Activated naive CD8-positive, alpha-beta T cell (primary cell): ENCODE measurements around the gene FMO5.

Experiments used
- H3K27ac Mint-ChIP-seq: one replicate; pipeline ENCODE4 v1.8.0; 2021; ENCODE audit warnings: mixed read lengths
- H3K27me3 Mint-ChIP-seq: one replicate; pipeline ENCODE4 v1.8.0; 2021; ENCODE audit warnings: mixed read lengths
- H3K36me3 Mint-ChIP-seq: one replicate; pipeline ENCODE4 v1.8.0; 2021; ENCODE audit warnings: mixed read lengths
- H3K4me1 Mint-ChIP-seq: one replicate; pipeline ENCODE4 v1.8.0; 2021; ENCODE audit warnings: low read depth, mixed read lengths
- H3K4me3 Mint-ChIP-seq: one replicate; pipeline ENCODE4 v1.8.0; 2021; ENCODE audit warnings: mild to moderate bottlenecking, mixed read lengths
- H3K9me3 Mint-ChIP-seq: one replicate; pipeline ENCODE4 v1.8.0; 2021; ENCODE audit warnings: low read depth, mixed read lengths

FMO5 gene

GRCh38 chr1:147225193-147225730 lies at the start of gene FMO5:
Gene FMO5 (minus strand): TSS chr1:147225339. CDS start chr1:147225029, 310 bp downstream.
- Mint-ChIP-seq H3K4me3 (peak within 1 kb of the TSS; percentile 96), H3K27ac (peak within 1 kb of the TSS; percentile 77), H3K36me3 (no peaks in the 10 kb centered on the region)

GRCh38 chr1:147273409-147274336 lies 48.5 kb upstream of the FMO5 start:
- no peak overlapping the region for H3K4me3 Mint-ChIP-seq
- H3K4me1 Mint-ChIP-seq: peaks cover 1% of the 10 kb centered on the region
- no peak overlapping the region for H3K27ac Mint-ChIP-seq
- no peaks in the 10 kb centered on the region for H3K9me3 Mint-ChIP-seq
- H3K36me3 Mint-ChIP-seq: peaks cover 36% of the 10 kb centered on the region
- no peaks in the 10 kb centered on the region for H3K27me3 Mint-ChIP-seq

More at GRCh38 chr1:147225193-147225730, at the start of gene FMO5:
- peaks cover 18% of the 10 kb centered on the region for H3K4me1 Mint-ChIP-seq
- H3K27me3 Mint-ChIP-seq: no peaks in the 10 kb centered on the region
- H3K9me3 Mint-ChIP-seq: no peaks in the 10 kb centered on the region

- H3K27me3 Mint-ChIP-seq: no peaks in the 10 kb centered on the region
- H3K4me3 Mint-ChIP-seq: no peak overlapping the region
- no peak overlapping the region for H3K27ac Mint-ChIP-seq
- peaks cover 1% of the 10 kb centered on the region for H3K4me1 Mint-ChIP-seq
- H3K36me3 Mint-ChIP-seq: peaks cover 34% of the 10 kb centered on the region
- no peaks in the 10 kb centered on the region for H3K9me3 Mint-ChIP-seq
Observed at GRCh38 chr1:147272042-147272441, 46.9 kb upstream of the FMO5 start.

- H3K27me3 Mint-ChIP-seq: no peaks in the 10 kb centered on the region
- H3K36me3 Mint-ChIP-seq: peaks cover 33% of the 10 kb centered on the region
- H3K4me3 Mint-ChIP-seq: no peak overlapping the region
- H3K9me3 Mint-ChIP-seq: no peaks in the 10 kb centered on the region
- H3K4me1 Mint-ChIP-seq: peaks cover 1% of the 10 kb centered on the region
- no peak overlapping the region for H3K27ac Mint-ChIP-seq
Observed at GRCh38 chr1:147270721-147271120, 45.6 kb upstream of the FMO5 start.

GRCh38 chr1:147267711-147268110 lies 42.6 kb upstream of the FMO5 start:
- Mint-ChIP-seq H3K27me3 (no peaks in the 10 kb centered on the region), H3K4me1 (no peaks in the 10 kb centered on the region), H3K27ac (no peak overlapping the region), H3K4me3 (no peak overlapping the region), H3K36me3 (peaks cover 29% of the 10 kb centered on the region), H3K9me3 (no peaks in the 10 kb centered on the region)

- peaks cover 26% of the 10 kb centered on the region for H3K36me3 Mint-ChIP-seq
- no peaks in the 10 kb centered on the region for H3K4me1 Mint-ChIP-seq
- H3K9me3 Mint-ChIP-seq: no peaks in the 10 kb centered on the region
- H3K27me3 Mint-ChIP-seq: no peaks in the 10 kb centered on the region
- no peak overlapping the region for H3K27ac Mint-ChIP-seq
- H3K4me3 Mint-ChIP-seq: no peak overlapping the region
Observed at GRCh38 chr1:147266381-147266780, 41.2 kb upstream of the FMO5 start.

- Mint-ChIP-seq H3K27ac (no peak overlapping the region), H3K4me1 (no peaks in the 10 kb centered on the region), H3K4me3 (no peak overlapping the region), H3K27me3 (no peaks in the 10 kb centered on the region), H3K9me3 (no peaks in the 10 kb centered on the region), H3K36me3 (peaks cover 26% of the 10 kb centered on the region)
Observed at GRCh38 chr1:147264158-147264768, 39.1 kb upstream of the FMO5 start.

GRCh38 chr1:147260956-147261355 lies 35.8 kb upstream of the FMO5 start:
- no peaks in the 10 kb centered on the region for H3K4me1 Mint-ChIP-seq
- no peaks in the 10 kb centered on the region for H3K27me3 Mint-ChIP-seq
- H3K27ac Mint-ChIP-seq: no peak overlapping the region
- H3K4me3 Mint-ChIP-seq: no peak overlapping the region
- H3K36me3 Mint-ChIP-seq: peaks cover 17% of the 10 kb centered on the region
- no peaks in the 10 kb centered on the region for H3K9me3 Mint-ChIP-seq

- H3K4me1 Mint-ChIP-seq: peaks cover 33% of the 10 kb centered on the region
- H3K27me3 Mint-ChIP-seq: no peaks in the 10 kb centered on the region
- H3K9me3 Mint-ChIP-seq: no peaks in the 10 kb centered on the region
- no peak overlapping the region for H3K27ac Mint-ChIP-seq
- no peak overlapping the region for H3K4me3 Mint-ChIP-seq
- H3K36me3 Mint-ChIP-seq: peaks cover 23% of the 10 kb centered on the region
Observed at GRCh38 chr1:147252540-147252939, 27.4 kb upstream of the FMO5 start.

- peaks cover 75% of the 10 kb centered on the region for H3K4me1 Mint-ChIP-seq
Observed at GRCh38 chr1:147247656-147248238, 22.6 kb upstream of the FMO5 start.

GRCh38 chr1:147246910-147247655 lies 21.9 kb upstream of the FMO5 start:
- peaks cover 73% of the 10 kb centered on the region for H3K4me1 Mint-ChIP-seq
- no peaks in the 10 kb centered on the region for H3K9me3 Mint-ChIP-seq
- H3K27me3 Mint-ChIP-seq: no peaks in the 10 kb centered on the region
- H3K36me3 Mint-ChIP-seq: peaks cover 15% of the 10 kb centered on the region
- H3K27ac Mint-ChIP-seq: peak overlapping the region; percentile 24
- peak overlapping the region; percentile 33 for H3K4me3 Mint-ChIP-seq

More at GRCh38 chr1:147247656-147248238, 22.6 kb upstream of the FMO5 start:
- Mint-ChIP-seq H3K36me3 (peaks cover 16% of the 10 kb centered on the region), H3K27me3 (no peaks in the 10 kb centered on the region), H3K27ac (peak overlapping the region; percentile 24), H3K9me3 (no peaks in the 10 kb centered on the region), H3K4me3 (peak overlapping the region; percentile 33)

- peak overlapping the region; percentile 8 for H3K4me3 Mint-ChIP-seq
- H3K36me3 Mint-ChIP-seq: peaks cover 14% of the 10 kb centered on the region
- H3K9me3 Mint-ChIP-seq: no peaks in the 10 kb centered on the region
- H3K27me3 Mint-ChIP-seq: no peaks in the 10 kb centered on the region
- H3K27ac Mint-ChIP-seq: no peak overlapping the region
- peaks cover 72% of the 10 kb centered on the region for H3K4me1 Mint-ChIP-seq
Observed at GRCh38 chr1:147246044-147246690, 21.0 kb upstream of the FMO5 start.

- Mint-ChIP-seq H3K9me3 (no peaks in the 10 kb centered on the region), H3K4me3 (peak overlapping the region; percentile 8), H3K27me3 (no peaks in the 10 kb centered on the region), H3K27ac (no peak overlapping the region), H3K4me1 (peaks cover 68% of the 10 kb centered on the region), H3K36me3 (peaks cover 14% of the 10 kb centered on the region)
Observed at GRCh38 chr1:147245586-147246021, 20.5 kb upstream of the FMO5 start.

GRCh38 chr1:147245129-147245528 lies 20.0 kb upstream of the FMO5 start:
- Mint-ChIP-seq H3K4me3 (peak overlapping the region; percentile 30), H3K36me3 (peaks cover 14% of the 10 kb centered on the region), H3K27me3 (no peaks in the 10 kb centered on the region), H3K4me1 (peaks cover 64% of the 10 kb centered on the region), H3K9me3 (no peaks in the 10 kb centered on the region), H3K27ac (no peak overlapping the region)
